Aortic smooth muscle cell (primary cell): Measurements from ENCODE around the gene SCN7A. TPM values are rescaled to one million over a fixed set of nuclear protein-coding genes. Genes with fewer than 3 reads are reported as not detected.

Experiments
- total RNA-seq: library from RNA; depleted of rRNA; stranded (reverse); fragments of >200 nt; gene quantifications from 2 replicates; pipeline ENCODE4 v1.2.3, GENCODE V29; 2014

SCN7A gene
- not detected in 2 replicates for total RNA-seq

DNA sequence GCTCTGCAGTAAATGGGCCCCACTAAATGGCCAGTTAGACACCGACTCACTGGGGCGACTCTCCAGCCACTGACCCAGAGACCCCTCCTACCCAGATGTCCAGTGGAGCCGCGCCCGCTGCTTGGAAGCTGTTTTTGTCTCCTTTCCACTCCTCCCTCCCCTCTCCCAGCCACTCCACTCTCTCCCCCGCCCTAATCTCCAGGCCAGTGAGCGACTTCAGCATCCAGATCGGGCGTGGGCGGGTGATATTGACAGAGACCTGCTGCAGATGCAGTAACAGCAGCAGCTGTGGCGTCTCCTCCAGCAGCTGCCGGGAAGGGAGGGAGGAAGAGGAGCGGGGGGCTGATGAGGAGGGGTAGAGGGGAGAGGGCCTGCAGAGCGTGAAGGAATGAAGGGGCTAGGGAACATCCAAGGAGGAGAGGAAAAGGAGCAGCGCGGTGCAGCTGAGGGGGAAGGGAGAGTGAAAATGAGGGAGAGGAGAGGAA lies at the start of gene SCN7A:
Gene SCN7A (minus strand): TSS at position 110 of the 485 bp plus-strand sequence. CDS start 16,553 bp downstream, outside the sequence.

DNA sequence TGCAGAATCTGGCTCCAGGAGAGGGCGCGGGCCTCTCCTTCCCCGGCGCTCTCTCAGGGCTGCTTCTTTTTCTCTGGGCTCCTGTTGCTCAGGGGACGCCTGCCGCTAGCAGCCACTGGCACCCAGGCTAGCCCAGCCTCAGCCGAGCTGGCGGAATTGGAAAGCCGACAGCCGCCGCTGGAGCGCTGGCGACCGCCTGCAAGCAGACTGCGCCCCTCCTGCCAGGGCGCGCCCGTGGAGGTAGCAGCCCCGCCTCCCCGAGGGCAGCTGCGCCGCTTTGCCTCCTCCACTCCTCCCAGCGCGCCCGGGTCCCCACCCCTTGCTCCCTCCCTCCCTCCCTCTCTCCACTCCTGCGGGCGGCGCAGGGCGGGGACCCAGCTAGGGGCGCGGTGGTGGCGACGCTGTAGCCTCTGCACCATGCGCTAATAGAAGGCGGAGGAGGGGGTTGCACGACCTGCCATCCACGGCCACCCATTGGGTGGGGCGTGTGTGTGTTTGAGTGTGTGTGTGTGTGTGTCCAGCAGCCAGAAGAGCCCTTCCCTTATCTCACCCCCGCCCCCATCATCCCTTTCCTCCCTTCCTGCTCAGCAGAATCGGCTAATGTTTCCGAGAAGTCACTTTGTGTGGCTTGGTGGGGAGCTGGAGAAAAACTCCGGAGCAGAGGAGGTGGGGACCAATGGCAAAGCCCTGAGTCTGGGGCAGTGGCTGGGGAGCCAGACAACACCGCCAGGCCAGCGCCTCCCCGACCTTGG lies 118.1 kb downstream of the SCN7A start, which contains the start of gene SCN9A:
Gene SCN9A (minus strand): TSS at position 209 of the 752 bp plus-strand sequence. CDS start 64,188 bp downstream, outside the sequence.

Other genes with a start within 250 kb of the SCN7A start
- gene SCN9A, start 118.3 kb downstream of the SCN7A start, total RNA-seq: 0.40 and 0.56 TPM in 2 replicates